ENCODE data around the gene CKS1B. TPM values are rescaled to one million over a fixed set of nuclear protein-coding genes. Genes with fewer than 3 reads are reported as not detected.

The CKS1B gene
- polyA plus RNA-seq (2011; rRNA removed) (725 and 787 TPM in 2 replicates), polyA plus RNA-seq (2017; fragmentation: RNase III; extraction: RNeasy Plus Mini Kit Qiagen cat#74134 plus additional on column Dnase treatment) (345 to 366 TPM (median 356 TPM) in 3 replicates), polyA minus RNA-seq (2011; rRNA and poly(A)+ RNA removed) (251 and 266 TPM in 2 replicates)
- 882 and 1,176 TPM in 2 replicates for polyA plus RNA-seq (2012; cell fraction: cytosol; rRNA removed)
- 218 and 329 TPM in 2 replicates for polyA plus RNA-seq (2012; cell fraction: nucleus; rRNA removed)

DNA sequence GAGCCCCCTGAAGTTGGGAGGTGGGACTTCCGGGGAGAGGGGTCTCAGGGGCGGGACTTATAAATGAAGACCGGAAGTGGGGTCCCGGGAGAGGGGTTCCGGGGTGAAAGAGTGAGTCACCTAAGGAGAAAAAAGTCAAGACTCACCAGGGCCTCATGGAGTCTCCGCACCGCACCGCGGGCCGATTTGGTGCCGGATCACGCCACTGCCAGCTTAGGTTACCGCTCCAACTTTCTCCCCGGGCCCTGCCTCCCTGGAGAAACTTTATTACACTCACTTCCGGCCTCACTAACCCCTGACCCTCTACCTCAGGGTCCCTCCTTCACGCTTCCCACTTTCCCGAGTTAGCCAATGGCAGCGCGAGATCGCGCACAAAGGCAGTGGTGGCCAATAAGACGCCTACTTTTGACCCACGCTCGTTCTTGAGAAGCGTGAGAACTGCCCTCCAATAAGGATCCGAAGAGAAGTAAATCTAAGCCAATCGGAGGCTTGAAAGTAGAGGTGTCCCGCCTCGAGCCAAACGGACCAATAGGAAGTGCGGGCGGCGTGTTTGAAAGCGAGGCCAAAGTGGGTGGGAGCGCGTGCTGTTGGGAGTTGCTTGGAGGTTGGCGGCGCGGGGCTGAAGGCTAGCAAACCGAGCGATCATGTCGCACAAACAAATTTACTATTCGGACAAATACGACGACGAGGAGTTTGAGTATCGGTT lies at the start of gene CKS1B:
TSS of gene CKS1B (plus strand) at position 580 of the 706 bp plus-strand sequence. CDS start at position 645, 65 bp downstream.
- WGBS (ENCODE audit: missing lambda C conversion rate): under 1% methylated on average over 47 of the region's 47 CpGs
- ChIA-PET CTCF (no interaction called here), POLR2A (interaction anchor here (0.6 to 6.3 kb wide), 18 partner anchors 9 to 379 kb away, joined by 3 to 91 read pairs (median 8); partner anchors contain the start of genes ADAM15, FLAD1, LENEP and PBXIP1)
- Histone ChIP-seq H3K4me1 (peaks cover 37% of the 10 kb centered on the region), H3K27ac (peak within 1 kb of the TSS; percentile 98 to 100), H3K4me3 (peak within 1 kb of the TSS; percentile 65), H3K4me2 (peak within 1 kb of the TSS; percentile 99), H3K9me3 (no peaks in the 10 kb centered on the region)
- FAIRE-seq: peak; percentile 46
- ATAC-seq: peak; percentile 65 to 77
- DNase-seq (ENCODE audit: low read depth in 1 of 2, low spot score in 1 of 2): peak; percentile 99 to 100
- TF ChIP-seq SMC3 (IDR thresholded peaks at IDR 0.05): no peak
- TF ChIP-seq ZNF302 (CRISPR knock-in tag; IDR thresholded peaks at IDR 0.05): no peak
- TF ChIP-seq NFE2L2 (conservative IDR thresholded peaks at IDR 0.05; ENCODE audit: low read length): no peak
- TF ChIP-seq, protein P1, sequence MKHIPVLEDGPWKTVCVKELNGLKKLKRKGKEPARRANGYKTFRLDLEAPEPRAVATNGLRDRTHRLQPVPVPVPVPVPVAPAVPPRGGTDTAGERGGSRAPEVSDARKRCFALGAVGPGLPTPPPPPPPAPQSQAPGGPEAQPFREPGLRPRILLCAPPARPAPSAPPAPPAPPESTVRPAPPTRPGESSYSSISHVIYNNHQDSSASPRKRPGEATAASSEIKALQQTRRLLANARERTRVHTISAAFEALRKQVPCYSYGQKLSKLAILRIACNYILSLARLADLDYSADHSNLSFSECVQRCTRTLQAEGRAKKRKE (CRISPR knock-in tag; IDR thresholded peaks at IDR 0.05; ENCODE audit: low read depth): no peak
- TF ChIP-seq NPAS2 (CRISPR knock-in tag; IDR thresholded peaks at IDR 0.05; ENCODE audit: borderline replicate concordance): no peak
- TF ChIP-seq TFCP2L1 (CRISPR knock-in tag; IDR thresholded peaks at IDR 0.05): peak; percentile 91
- TF ChIP-seq ZC3H11A (IDR thresholded peaks at IDR 0.05): no peak
- TF ChIP-seq, protein P2, sequence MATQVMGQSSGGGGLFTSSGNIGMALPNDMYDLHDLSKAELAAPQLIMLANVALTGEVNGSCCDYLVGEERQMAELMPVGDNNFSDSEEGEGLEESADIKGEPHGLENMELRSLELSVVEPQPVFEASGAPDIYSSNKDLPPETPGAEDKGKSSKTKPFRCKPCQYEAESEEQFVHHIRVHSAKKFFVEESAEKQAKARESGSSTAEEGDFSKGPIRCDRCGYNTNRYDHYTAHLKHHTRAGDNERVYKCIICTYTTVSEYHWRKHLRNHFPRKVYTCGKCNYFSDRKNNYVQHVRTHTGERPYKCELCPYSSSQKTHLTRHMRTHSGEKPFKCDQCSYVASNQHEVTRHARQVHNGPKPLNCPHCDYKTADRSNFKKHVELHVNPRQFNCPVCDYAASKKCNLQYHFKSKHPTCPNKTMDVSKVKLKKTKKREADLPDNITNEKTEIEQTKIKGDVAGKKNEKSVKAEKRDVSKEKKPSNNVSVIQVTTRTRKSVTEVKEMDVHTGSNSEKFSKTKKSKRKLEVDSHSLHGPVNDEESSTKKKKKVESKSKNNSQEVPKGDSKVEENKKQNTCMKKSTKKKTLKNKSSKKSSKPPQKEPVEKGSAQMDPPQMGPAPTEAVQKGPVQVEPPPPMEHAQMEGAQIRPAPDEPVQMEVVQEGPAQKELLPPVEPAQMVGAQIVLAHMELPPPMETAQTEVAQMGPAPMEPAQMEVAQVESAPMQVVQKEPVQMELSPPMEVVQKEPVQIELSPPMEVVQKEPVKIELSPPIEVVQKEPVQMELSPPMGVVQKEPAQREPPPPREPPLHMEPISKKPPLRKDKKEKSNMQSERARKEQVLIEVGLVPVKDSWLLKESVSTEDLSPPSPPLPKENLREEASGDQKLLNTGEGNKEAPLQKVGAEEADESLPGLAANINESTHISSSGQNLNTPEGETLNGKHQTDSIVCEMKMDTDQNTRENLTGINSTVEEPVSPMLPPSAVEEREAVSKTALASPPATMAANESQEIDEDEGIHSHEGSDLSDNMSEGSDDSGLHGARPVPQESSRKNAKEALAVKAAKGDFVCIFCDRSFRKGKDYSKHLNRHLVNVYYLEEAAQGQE (IDR thresholded peaks at IDR 0.05): no peak; the same call in 1 of the 2 replicates
- peak; percentile 91 for TF ChIP-seq FOSB (CRISPR knock-in tag; IDR thresholded peaks at IDR 0.05)
- no peak for TF ChIP-seq ZSCAN20 (CRISPR knock-in tag; IDR thresholded peaks at IDR 0.05)
- TF ChIP-seq MYC (IDR thresholded peaks at IDR 0.05; ENCODE audit: borderline replicate concordance, low read length): no peak
- peak; percentile 20; the same call in 1 of the 2 replicates for TF ChIP-seq HMGXB4 (CRISPR knock-in tag; IDR thresholded peaks at IDR 0.05; ENCODE audit: borderline replicate concordance)
- peak; percentile 96 for TF ChIP-seq MAX (IDR thresholded peaks at IDR 0.05)
- TF ChIP-seq EP300 (IDR thresholded peaks at IDR 0.05): no peak
- no peak for TF ChIP-seq USF2 (IDR thresholded peaks at IDR 0.05)
- TF ChIP-seq GATA3 (IDR thresholded peaks at IDR 0.05; ENCODE audit: borderline replicate concordance): no peak
- TF ChIP-seq PHF8 (IDR thresholded peaks at IDR 0.05; ENCODE audit: borderline replicate concordance, low read depth): no peak; the same call in 1 of the 2 replicates
- no peak for TF ChIP-seq HEYL (CRISPR knock-in tag; IDR thresholded peaks at IDR 0.05)
- TF ChIP-seq, protein P3, sequence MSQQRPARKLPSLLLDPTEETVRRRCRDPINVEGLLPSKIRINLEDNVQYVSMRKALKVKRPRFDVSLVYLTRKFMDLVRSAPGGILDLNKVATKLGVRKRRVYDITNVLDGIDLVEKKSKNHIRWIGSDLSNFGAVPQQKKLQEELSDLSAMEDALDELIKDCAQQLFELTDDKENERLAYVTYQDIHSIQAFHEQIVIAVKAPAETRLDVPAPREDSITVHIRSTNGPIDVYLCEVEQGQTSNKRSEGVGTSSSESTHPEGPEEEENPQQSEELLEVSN (IDR thresholded peaks at IDR 0.05; ENCODE audit: borderline replicate concordance, low read depth): peak; percentile 85
- peak; percentile 89 for TF ChIP-seq HOXA7 (CRISPR knock-in tag; IDR thresholded peaks at IDR 0.05)
- TF ChIP-seq RFX5 (IDR thresholded peaks at IDR 0.05): peak; percentile 72; the same call in 1 of the 2 replicates
- TF ChIP-seq NR3C1 (IDR thresholded peaks at IDR 0.05): no peak
- no peak for TF ChIP-seq FOXS1 (CRISPR knock-in tag; IDR thresholded peaks at IDR 0.05)
- no peak for TF ChIP-seq MAFK (IDR thresholded peaks at IDR 0.05; ENCODE audit: partially characterized antibody)
- no peak for TF ChIP-seq SREBF2 (IDR thresholded peaks at IDR 0.05)
- no peak for TF ChIP-seq CBX8 (IDR thresholded peaks at IDR 0.05)
- 0 out of 2 replicates have a peak, but pooled peaks have one; percentile 11 for TF ChIP-seq JUNB (IDR thresholded peaks at IDR 0.05)
- TF ChIP-seq BHLHE40 (IDR thresholded peaks at IDR 0.05; ENCODE audit: low read depth, low read length): no peak
- TF ChIP-seq, protein P4, sequence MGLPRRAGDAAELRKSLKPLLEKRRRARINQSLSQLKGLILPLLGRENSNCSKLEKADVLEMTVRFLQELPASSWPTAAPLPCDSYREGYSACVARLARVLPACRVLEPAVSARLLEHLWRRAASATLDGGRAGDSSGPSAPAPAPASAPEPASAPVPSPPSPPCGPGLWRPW (IDR thresholded peaks at IDR 0.05): no peak
- TF ChIP-seq RARB (CRISPR knock-in tag; IDR thresholded peaks at IDR 0.05): no peak; the same call in 1 of the 2 replicates
- TF ChIP-seq CEBPB (IDR thresholded peaks at IDR 0.05): no peak
- peak; percentile 54; the same call in 1 of the 2 replicates for TF ChIP-seq FOSL2 (IDR thresholded peaks at IDR 0.05)
- TF ChIP-seq FOSL2 (CRISPR knock-in tag; IDR thresholded peaks at IDR 0.05): peak; percentile 91
